KMS-11 (cell line): Measurements from ENCODE around the gene CCDC185.

Source experiments
- H2AFZ ChIP-seq: fragments of 200-600 bp; sonication (generic); 2 replicates; pipeline ENCODE4 v1.6.1; 2016; ENCODE audit warnings: antibody characterized with exemption, mixed run types, low read depth
- H3K27ac ChIP-seq: fragments of 200-600 bp; sonication (generic); 2 replicates; pipeline ENCODE4 v1.6.1; 2016; ENCODE audit warnings: mild to moderate bottlenecking, mixed run types
- H3K27me3 ChIP-seq: fragments of 200-600 bp; sonication (generic); 2 replicates; pipeline ENCODE4 v1.6.1; 2017; ENCODE audit warnings: mild to moderate bottlenecking, low read depth, mixed run types, moderate library complexity; ENCODE audit not compliant: insufficient read depth
- H3K36me3 ChIP-seq: fragments of 200-600 bp; sonication (generic); 2 replicates; pipeline ENCODE4 v1.6.1; 2017; ENCODE audit warnings: mild to moderate bottlenecking, mixed run types; ENCODE audit not compliant: insufficient read depth
- H3K4me1 ChIP-seq: fragments of 200-600 bp; sonication (generic); 2 replicates; pipeline ENCODE4 v1.6.1; 2016; ENCODE audit warnings: mild to moderate bottlenecking, low read depth, mixed run types; ENCODE audit not compliant: poor library complexity, severe bottlenecking
- H3K4me2 ChIP-seq: fragments of 200-600 bp; sonication (generic); 2 replicates; pipeline ENCODE4 v1.7.0; 2016; ENCODE audit warnings: mild to moderate bottlenecking, mixed run types
- H3K4me3 ChIP-seq: fragments of 200-600 bp; sonication (generic); IDR thresholded peaks from 2 replicates; pipeline ENCODE4 v1.6.1; 2017; ENCODE audit warnings: low read depth, low read length, mixed read lengths; ENCODE audit not compliant: insufficient read depth
- H3K79me2 ChIP-seq: fragments of 200-600 bp; sonication (generic); 2 replicates; pipeline ENCODE4 v1.6.1; 2016; ENCODE audit warnings: low read depth, mixed run types; ENCODE audit not compliant: insufficient read depth
- H3K9ac ChIP-seq: fragments of 200-600 bp; sonication (generic); 2 replicates; pipeline ENCODE4 v1.6.1; 2016; ENCODE audit warnings: mild to moderate bottlenecking, mixed run types
- H4K20me1 ChIP-seq: fragments of 200-600 bp; sonication (generic); 2 replicates; pipeline ENCODE4 v1.6.1; 2016; ENCODE audit warnings: mild to moderate bottlenecking, mixed run types; ENCODE audit not compliant: insufficient read depth
- TF ChIP-seq, protein P1 (sequence below): fragments of 200-600 bp; sonication (generic); conservative IDR thresholded peaks from 2 replicates; pipeline ENCODE4 v1.6.1; 2017; ENCODE audit warnings: low read depth, mild to moderate bottlenecking, antibody characterized with exemption, low read length, moderate library complexity, mixed read lengths

The CCDC185 gene

DNA sequence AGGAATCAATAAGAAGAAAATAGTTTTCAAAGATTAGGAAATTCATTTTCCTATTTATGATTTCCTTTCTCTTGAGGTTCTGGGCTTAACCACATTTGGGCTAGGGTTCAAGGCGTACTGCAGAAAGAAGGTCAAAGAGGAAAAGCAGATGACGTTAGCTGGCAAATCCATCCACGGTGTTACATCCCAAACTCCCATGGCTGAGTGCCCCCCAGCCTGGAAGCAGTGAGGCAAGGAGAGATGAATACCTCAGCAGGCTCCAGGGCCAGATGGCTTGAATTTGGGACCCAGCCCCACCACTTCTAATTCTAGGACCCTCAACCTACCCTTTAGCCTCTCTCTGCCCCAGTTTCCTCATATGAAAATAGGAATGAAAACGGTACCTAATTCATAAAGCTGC lies 46.9 kb upstream of the CCDC185 start:
- Histone ChIP-seq H3K27me3 (no peaks in the 10 kb centered on the region), H3K79me2 (no peaks in the 10 kb centered on the region), H3K4me3 (no peak overlapping the region), H3K27ac (no peak overlapping the region), H3K4me1 (no peaks in the 10 kb centered on the region), H3K9ac (no peak overlapping the region), H3K36me3 (no peaks in the 10 kb centered on the region), H2AFZ (no peak overlapping the region), H3K4me2 (no peak overlapping the region), H4K20me1 (no peaks in the 10 kb centered on the region)
- TF ChIP-seq, protein P1, sequence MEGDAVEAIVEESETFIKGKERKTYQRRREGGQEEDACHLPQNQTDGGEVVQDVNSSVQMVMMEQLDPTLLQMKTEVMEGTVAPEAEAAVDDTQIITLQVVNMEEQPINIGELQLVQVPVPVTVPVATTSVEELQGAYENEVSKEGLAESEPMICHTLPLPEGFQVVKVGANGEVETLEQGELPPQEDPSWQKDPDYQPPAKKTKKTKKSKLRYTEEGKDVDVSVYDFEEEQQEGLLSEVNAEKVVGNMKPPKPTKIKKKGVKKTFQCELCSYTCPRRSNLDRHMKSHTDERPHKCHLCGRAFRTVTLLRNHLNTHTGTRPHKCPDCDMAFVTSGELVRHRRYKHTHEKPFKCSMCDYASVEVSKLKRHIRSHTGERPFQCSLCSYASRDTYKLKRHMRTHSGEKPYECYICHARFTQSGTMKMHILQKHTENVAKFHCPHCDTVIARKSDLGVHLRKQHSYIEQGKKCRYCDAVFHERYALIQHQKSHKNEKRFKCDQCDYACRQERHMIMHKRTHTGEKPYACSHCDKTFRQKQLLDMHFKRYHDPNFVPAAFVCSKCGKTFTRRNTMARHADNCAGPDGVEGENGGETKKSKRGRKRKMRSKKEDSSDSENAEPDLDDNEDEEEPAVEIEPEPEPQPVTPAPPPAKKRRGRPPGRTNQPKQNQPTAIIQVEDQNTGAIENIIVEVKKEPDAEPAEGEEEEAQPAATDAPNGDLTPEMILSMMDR, result no peak

DNA sequence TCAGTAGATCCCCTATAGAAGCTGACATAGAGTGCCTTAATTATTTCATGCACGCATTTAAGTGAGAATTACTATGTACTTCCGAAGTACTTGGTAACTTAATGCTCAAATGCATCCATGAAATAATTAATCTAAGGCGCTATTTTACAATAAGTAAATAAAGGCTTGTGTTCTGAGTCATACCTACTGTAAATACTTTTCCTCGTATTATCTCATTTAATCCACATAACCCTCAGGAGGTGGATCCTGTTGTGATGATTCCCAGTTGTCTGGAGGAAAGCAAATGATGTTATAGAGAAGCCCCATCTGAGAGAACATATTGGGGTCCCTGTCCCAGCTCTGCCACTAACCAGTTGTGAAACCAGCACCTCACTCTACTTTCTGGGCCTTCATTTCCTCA lies 45.6 kb upstream of the CCDC185 start:
- no peak overlapping the region for H2AFZ ChIP-seq
- no peaks in the 10 kb centered on the region for H4K20me1 ChIP-seq
- no peaks in the 10 kb centered on the region for H3K36me3 ChIP-seq
- no peak overlapping the region for H3K9ac ChIP-seq
- no peak overlapping the region for H3K4me2 ChIP-seq
- H3K27me3 ChIP-seq, result no peaks in the 10 kb centered on the region
- H3K4me1 ChIP-seq, result no peaks in the 10 kb centered on the region
- H3K79me2 ChIP-seq, result no peaks in the 10 kb centered on the region
- TF ChIP-seq, protein P1, result no peak
- H3K4me3 ChIP-seq, result no peak overlapping the region
- no peak overlapping the region for H3K27ac ChIP-seq

DNA sequence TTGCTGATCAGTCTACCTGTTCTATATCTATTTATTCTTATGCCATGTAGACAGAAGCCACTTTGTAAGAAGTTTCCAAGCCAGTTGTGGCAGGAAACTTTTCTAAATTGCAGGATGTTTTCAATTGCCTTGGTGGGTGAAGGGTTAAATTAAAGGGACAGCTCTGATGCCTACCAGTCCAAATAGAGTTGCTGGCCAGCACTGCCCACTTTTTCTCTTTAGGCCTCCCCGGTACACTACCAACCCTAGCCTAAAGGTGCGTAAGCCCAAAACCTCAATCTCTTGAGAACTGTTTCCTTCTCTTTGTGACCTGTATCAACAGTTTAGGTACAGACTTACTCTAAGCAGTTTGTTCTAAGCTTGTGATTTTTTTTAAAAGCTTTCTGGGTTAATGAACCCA lies 44.8 kb upstream of the CCDC185 start:
- Histone ChIP-seq H2AFZ (no peak overlapping the region), H3K4me1 (no peaks in the 10 kb centered on the region), H3K79me2 (no peaks in the 10 kb centered on the region), H3K36me3 (no peaks in the 10 kb centered on the region), H3K9ac (no peak overlapping the region), H3K4me3 (no peak overlapping the region), H3K27ac (no peak overlapping the region), H4K20me1 (no peaks in the 10 kb centered on the region), H3K27me3 (no peaks in the 10 kb centered on the region), H3K4me2 (no peak overlapping the region)
- TF ChIP-seq, protein P1, result no peak

DNA sequence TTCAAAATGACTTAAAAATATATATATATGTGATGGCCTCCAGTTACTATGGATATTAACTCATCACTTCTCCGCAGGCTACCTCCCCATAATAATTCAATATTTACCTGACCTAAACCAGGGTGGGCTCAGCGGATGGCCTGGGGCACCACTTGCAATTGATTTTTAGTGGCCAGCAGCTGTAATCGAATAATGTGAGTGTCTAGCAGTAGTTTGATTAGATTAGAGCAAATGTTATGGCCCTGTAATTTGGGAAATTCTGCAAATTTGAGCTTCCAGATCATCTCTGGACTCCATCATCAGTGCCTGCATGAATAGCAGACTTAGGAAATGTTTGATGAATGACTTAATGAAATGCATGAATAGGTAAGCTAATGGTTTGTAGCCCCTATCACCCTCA lies 44.0 kb upstream of the CCDC185 start:
- no peaks in the 10 kb centered on the region for H3K4me1 ChIP-seq
- no peak overlapping the region for H2AFZ ChIP-seq
- TF ChIP-seq, protein P1, result no peak

More for the DNA sequence above, 44.0 kb upstream of the CCDC185 start:
- Histone ChIP-seq H3K27me3 (no peaks in the 10 kb centered on the region), H3K27ac (no peak overlapping the region), H4K20me1 (no peaks in the 10 kb centered on the region), H3K4me3 (no peak overlapping the region), H3K4me2 (no peak overlapping the region), H3K9ac (no peak overlapping the region), H3K79me2 (no peaks in the 10 kb centered on the region), H3K36me3 (no peaks in the 10 kb centered on the region)
